Prostate gland (tissue), 2 donors: ENCODE measurements around the gene NAGS. TPM values are rescaled to one million over a fixed set of nuclear protein-coding genes. Genes with fewer than 3 reads are reported as not detected.
"Not testable (repeated sequence)": the region's sequence is repeated elsewhere in the genome, so short reads cannot be mapped to it uniquely, and the experiment has no call there.

Experiments used
- DNase-seq: peaks from one replicate; pipeline ENCODE4 v3.0.0-alpha.2; 2019; ENCODE audit warnings: low spot score
- H3K27ac ChIP-seq, 2 donors: fragments of 200-600 bp; sonication (generic); 2 replicates each; pipeline ENCODE4 v1.5.1; 2017 to 2019
- H3K27me3 ChIP-seq: fragments of 200-600 bp; sonication (generic); replicated peaks from 2 replicates; pipeline ENCODE4 v1.5.1; 2019; ENCODE audit not compliant: insufficient read depth
- H3K36me3 ChIP-seq, 2 donors: fragments of 200-600 bp; sonication (generic); 1 replicate in 1 of 2; 2 replicates in 1 of 2; pipeline versions ENCODE4 v1.5.1 to v1.8.1; 2017 to 2019
- H3K4me1 ChIP-seq: fragments of 200-600 bp; sonication (generic); replicated peaks from 2 replicates; pipeline ENCODE4 v1.5.1; 2019
- H3K4me3 ChIP-seq, 2 donors: fragments of 200-600 bp; sonication (generic); 2 replicates each; pipeline ENCODE4 v1.5.1; 2017 to 2019
- H3K9me3 ChIP-seq: fragments of 200-600 bp; sonication (generic); 2 replicates; pipeline ENCODE4 v1.5.1; 2017
- CTCF ChIP-seq, 4 experiments: fragments of 200-600 bp in 2 of 4; fragments of 450-650 bp in 2 of 4; sonication (generic) in 2 of 4; IDR thresholded peaks; 1 replicate in 3 of 4; 2 replicates in 1 of 4; pipeline ENCODE4 v1.5.1; 2016 to 2019; ENCODE audit warnings: antibody characterized with exemption in 4 of 4, mild to moderate bottlenecking in 2 of 4, moderate library complexity in 2 of 4
- POLR2A ChIP-seq: fragments of 450-650 bp; IDR thresholded peaks from one replicate; pipeline ENCODE4 v1.6.1; 2016; ENCODE audit warnings: antibody characterized with exemption, mild to moderate bottlenecking
- POLR2AphosphoS5 ChIP-seq: sonication (generic); formaldehyde crosslinking; IDR thresholded peaks from one replicate; pipeline ENCODE4 v1.6.1; 2017; ENCODE audit warnings: antibody characterized with exemption
- WGBS: methylation state at CpG from one replicate; pipeline ENCODE4 v1.1.5; 2018; 5-methylcytosine and 5-hydroxymethylcytosine counted together
- intact Hi-C: fragments of 100-400 bp; cut with DNase I; formaldehyde crosslinking; loops from one replicate; pipeline ENCODE4 v1.14.2; 2022
- total RNA-seq, 2 donors: library from RNA; depleted of rRNA; stranded (reverse); fragments of >200 nt; gene quantifications; one replicate each; pipeline ENCODE4 v1.1.0, GENCODE V29; 2016

The NAGS gene
- total RNA-seq, 2 donors from 2014 or later = 3.1 to 3.8 TPM

GRCh38 chr17:43992641-43993040 is 11.8 kb upstream of the NAGS start:
- H3K36me3 ChIP-seq = no peaks in the 10 kb centered on the region
- no peak for DNase-seq
- H3K4me1 ChIP-seq = no peaks in the 10 kb centered on the region
- no peak overlapping the region for H3K27ac ChIP-seq
- H3K4me3 ChIP-seq = no peak overlapping the region
- no peaks in the 10 kb centered on the region for H3K9me3 ChIP-seq
- 92% methylated on average over 14 of the region's 14 CpGs for WGBS
- intact Hi-C loops = no loop called here
- H3K27me3 ChIP-seq = no peaks in the 10 kb centered on the region
- TF ChIP-seq CTCF (IDR thresholded peaks at IDR 0.05) (no peak), POLR2A (no peak), POLR2AphosphoS5 (no peak)

GRCh38 chr17:43994272-43995149 is 9.9 kb upstream of the NAGS start:
- 7% methylated on average over 50 of the region's 52 CpGs for WGBS
- no peaks in the 10 kb centered on the region for H3K36me3 ChIP-seq
- no peak overlapping the region for H3K27ac ChIP-seq
- TF ChIP-seq POLR2A = no peak
- peak; percentile 62 to 88 (median 77) for TF ChIP-seq CTCF (IDR thresholded peaks at IDR 0.05)
- TF ChIP-seq POLR2AphosphoS5 = no peak
- no peaks in the 10 kb centered on the region for H3K4me1 ChIP-seq
- H3K9me3 ChIP-seq = no peaks in the 10 kb centered on the region
- peak overlapping the region; percentile 15 to 19 for H3K4me3 ChIP-seq
- H3K27me3 ChIP-seq = no peaks in the 10 kb centered on the region
- intact Hi-C loops = no loop called here
- peak; percentile 41 for DNase-seq

GRCh38 chr17:43995150-43995471 is 9.3 kb upstream of the NAGS start:
- 14% methylated on average over 12 of the region's 12 CpGs for WGBS

GRCh38 chr17:43997180-43997579 is 7.2 kb upstream of the NAGS start:
- 91% methylated on average over 5 of the region's 5 CpGs for WGBS
- DNase-seq, H3K27me3 ChIP-seq, H3K9me3 ChIP-seq, intact Hi-C loops, H3K4me3 ChIP-seq, H3K27ac ChIP-seq, H3K4me1 ChIP-seq, H3K36me3 ChIP-seq: not testable (repeated sequence)

More at GRCh38 chr17:43995150-43995471, 9.3 kb upstream of the NAGS start:
- Histone ChIP-seq H3K27ac (no peak overlapping the region), H3K27me3 (no peaks in the 10 kb centered on the region), H3K4me1 (no peaks in the 10 kb centered on the region), H3K4me3 (no peak overlapping the region), H3K9me3 (no peaks in the 10 kb centered on the region), H3K36me3 (no peaks in the 10 kb centered on the region)
- no peak for DNase-seq
- TF ChIP-seq CTCF (IDR thresholded peaks at IDR 0.05) (no peak), POLR2A (no peak), POLR2AphosphoS5 (no peak)
- intact Hi-C loops = no loop called here

- Histone ChIP-seq H3K4me3 (no peak overlapping the region), H3K36me3 (no peaks in the 10 kb centered on the region), H3K27ac (no peak overlapping the region), H3K4me1 (no peaks in the 10 kb centered on the region), H3K9me3 (no peaks in the 10 kb centered on the region), H3K27me3 (no peaks in the 10 kb centered on the region)
- intact Hi-C loops = no loop called here
- no peak for DNase-seq
- TF ChIP-seq CTCF (IDR thresholded peaks at IDR 0.05) = no peak
- TF ChIP-seq POLR2A = no peak
- TF ChIP-seq POLR2AphosphoS5 = no peak
- WGBS = 78% methylated on average over 3 of the region's 3 CpGs
Observed at GRCh38 chr17:43998552-43998951, 5.9 kb upstream of the NAGS start.
